H9 (cell line): Measurements from ENCODE around the gene KIF11. TPM values are rescaled to one million over a fixed set of nuclear protein-coding genes. Genes with fewer than 3 reads are reported as not detected.
A peak's percentile ranks its signal among the peaks of the same experiment; 100 is the strongest.

Experiments
- DNase-seq: peaks from one replicate; pipeline ENCODE4 v3.0.0-alpha.2; 2017
- H2AFZ ChIP-seq: one replicate; pipeline ENCODE4 v1.6.1; 2013; ENCODE audit warnings: mild to moderate bottlenecking, low read length, control low read depth, moderate library complexity
- H2AK5ac ChIP-seq: 2 replicates; pipeline ENCODE4 v1.6.1; 2013; ENCODE audit warnings: low read length, control low read depth, mixed read lengths; ENCODE audit not compliant: insufficient read length
- H2BK120ac ChIP-seq: one replicate; pipeline ENCODE4 v1.6.1; 2013; ENCODE audit warnings: low read depth, mild to moderate bottlenecking, low read length, control low read depth, inconsistent platforms; ENCODE audit not compliant: poor library complexity, severe bottlenecking
- H2BK12ac ChIP-seq: 2 replicates; pipeline ENCODE4 v1.6.1; 2013; ENCODE audit warnings: low read length, control low read depth, mixed read lengths, low read depth; ENCODE audit not compliant: insufficient read length
- H2BK15ac ChIP-seq: 2 replicates; pipeline ENCODE4 v1.6.1; 2013; ENCODE audit warnings: low read depth, low read length, control low read depth
- H2BK20ac ChIP-seq: one replicate; pipeline ENCODE4 v1.6.1; 2013; ENCODE audit warnings: low read depth, mild to moderate bottlenecking, low read length, control low read depth, inconsistent platforms; ENCODE audit not compliant: poor library complexity, severe bottlenecking
- H2BK5ac ChIP-seq: 2 replicates; pipeline ENCODE4 v1.6.1; 2013; ENCODE audit warnings: low read length, control low read depth, mixed read lengths; ENCODE audit not compliant: insufficient read length
- H3K14ac ChIP-seq: 2 replicates; pipeline ENCODE4 v1.6.1; 2013; ENCODE audit warnings: low read length, control low read depth; ENCODE audit not compliant: insufficient read depth
- H3K18ac ChIP-seq: 2 replicates; pipeline ENCODE4 v1.6.1; 2013; ENCODE audit warnings: low read depth, mild to moderate bottlenecking, mixed read lengths, low read length, control low read depth; ENCODE audit not compliant: insufficient read length
- H3K23ac ChIP-seq: 2 replicates; pipeline ENCODE4 v1.6.1; 2013; ENCODE audit warnings: low read length, control low read depth, mixed read lengths, low read depth; ENCODE audit not compliant: insufficient read length
- H3K23me2 ChIP-seq: 2 replicates; pipeline ENCODE4 v1.6.1; 2013; ENCODE audit warnings: low read depth, mild to moderate bottlenecking, mixed read lengths, low read length, control low read depth; ENCODE audit not compliant: insufficient read length, poor library complexity, severe bottlenecking
- H3K27ac ChIP-seq: 2 replicates; pipeline ENCODE4 v1.5.1; 2013; ENCODE audit warnings: low read length, control low read depth, mixed read lengths, low read depth; ENCODE audit not compliant: insufficient read length
- H3K27me3 ChIP-seq: 2 replicates; pipeline ENCODE4 v1.6.1; 2013; ENCODE audit warnings: low read length, control low read depth, inconsistent platforms; ENCODE audit not compliant: insufficient read depth
- H3K4ac ChIP-seq: 2 replicates; pipeline ENCODE4 v1.6.1; 2013; ENCODE audit warnings: low read depth, mild to moderate bottlenecking, control low read depth, inconsistent platforms, low read length, moderate library complexity
- H3K4me1 ChIP-seq: 2 replicates; pipeline ENCODE4 v1.6.1; 2013; ENCODE audit warnings: low read length, control low read depth, inconsistent platforms; ENCODE audit not compliant: insufficient read depth
- H3K4me2 ChIP-seq: 2 replicates; pipeline ENCODE4 v1.6.1; 2013; ENCODE audit warnings: low read length, control low read depth, mixed read lengths; ENCODE audit not compliant: insufficient read length, insufficient read depth
- H3K56ac ChIP-seq: 2 replicates; pipeline ENCODE4 v1.6.1; 2013; ENCODE audit warnings: low read depth, mild to moderate bottlenecking, mixed read lengths, low read length, control low read depth; ENCODE audit not compliant: insufficient read length
- H3K79me1 ChIP-seq: 2 replicates; pipeline ENCODE4 v1.6.1; 2013; ENCODE audit warnings: low read depth, mild to moderate bottlenecking, moderate library complexity, low read length, control low read depth, inconsistent platforms; ENCODE audit not compliant: insufficient read depth, poor library complexity, severe bottlenecking
- H3K79me2 ChIP-seq: 2 replicates; pipeline ENCODE4 v1.6.1; 2013; ENCODE audit warnings: low read length, control low read depth, inconsistent platforms; ENCODE audit not compliant: insufficient read depth
- H3K9ac ChIP-seq: 2 replicates; pipeline ENCODE4 v1.6.1; 2013; ENCODE audit warnings: low read length, control low read depth, mixed read lengths; ENCODE audit not compliant: insufficient read length; ENCODE audit errors: extremely low read depth
- H3K9me3 ChIP-seq: one replicate; pipeline ENCODE4 v1.6.1; 2013; ENCODE audit warnings: low read depth, low read length, inconsistent platforms; ENCODE audit not compliant: control insufficient read depth
- H3T11ph ChIP-seq: one replicate; pipeline ENCODE4 v1.6.1; 2013; ENCODE audit warnings: mild to moderate bottlenecking, low read length, control low read depth, inconsistent platforms
- H4K20me1 ChIP-seq: one replicate; pipeline ENCODE4 v1.6.1; 2013; ENCODE audit not compliant: control insufficient read depth, insufficient read length, insufficient read depth
- H4K5ac ChIP-seq: 2 replicates; pipeline ENCODE4 v1.6.1; 2013; ENCODE audit warnings: low read depth, mild to moderate bottlenecking, mixed read lengths, low read length, control low read depth; ENCODE audit not compliant: insufficient read length
- H4K8ac ChIP-seq: replicated peaks from 2 replicates; pipeline ENCODE4 v1.6.1; 2013; ENCODE audit warnings: low read length, control low read depth, mixed read lengths, low read depth; ENCODE audit not compliant: insufficient read length
- H4K91ac ChIP-seq: 2 replicates; pipeline ENCODE4 v1.6.1; 2013; ENCODE audit warnings: low read depth, mild to moderate bottlenecking, moderate library complexity, mixed read lengths, low read length, control low read depth; ENCODE audit not compliant: insufficient read length
- H3K27ac Mint-ChIP-seq, 3 experiments: 2 replicates in 2 of 3; 3 replicates in 1 of 3; pipeline ENCODE4 v1.8.0; 2020 to 2021; ENCODE audit warnings: mixed read lengths in 3 of 3, mild to moderate bottlenecking in 1 of 3, moderate library complexity in 1 of 3
- H3K27me3 Mint-ChIP-seq: 2 replicates; pipeline ENCODE4 v1.8.0; 2021; ENCODE audit warnings: low read depth, mild to moderate bottlenecking, moderate library complexity, mixed read lengths
- H3K36me3 Mint-ChIP-seq, 3 experiments: 2 replicates in 2 of 3; 3 replicates in 1 of 3; pipeline ENCODE4 v1.8.0; 2020 to 2021; ENCODE audit warnings: low read depth in 3 of 3, mixed read lengths in 3 of 3; ENCODE audit not compliant: insufficient read depth in 1 of 3
- H3K4me1 Mint-ChIP-seq, 2 experiments: 2 replicates each; pipeline ENCODE4 v1.8.0; 2020; ENCODE audit warnings: mixed read lengths in 2 of 2
- H3K4me3 Mint-ChIP-seq, 2 experiments: 2 replicates in 1 of 2; 3 replicates in 1 of 2; pipeline ENCODE4 v1.8.0; 2020 to 2021; ENCODE audit warnings: mild to moderate bottlenecking in 2 of 2, mixed read lengths in 2 of 2, moderate library complexity in 1 of 2
- H3K9me3 Mint-ChIP-seq, 2 experiments: 2 replicates in 1 of 2; 3 replicates in 1 of 2; pipeline ENCODE4 v1.8.0; 2020; ENCODE audit warnings: mild to moderate bottlenecking in 2 of 2, mixed read lengths in 2 of 2, moderate library complexity in 1 of 2
- CTCF ChIP-seq: fragments of 200-600 bp; sonication (generic); conservative IDR thresholded peaks from 3 replicates; pipeline ENCODE4 v1.8.0; 2021; ENCODE audit warnings: antibody characterized with exemption, mild to moderate bottlenecking
- WGBS: extraction: QIAGEN DNeasy Blood & Tissue Kit; methylation state at CpG from one replicate; pipeline ENCODE4 v1.1.7; 2013; ENCODE audit warnings: missing lambda C conversion rate, low lambda C conversion rate, mixed read lengths; ENCODE audit not compliant: insufficient read length; ENCODE audit errors: extremely low coverage; 5-methylcytosine and 5-hydroxymethylcytosine counted together
- total RNA-seq: library from RNA; stranded (reverse); gene quantifications from 2 replicates; pipeline ENCODE4 v1.2.1, GENCODE V29; 2021

Gene KIF11
- total RNA-seq, 1 experiment from 2014 or later, result 54.4 TPM

DNA sequence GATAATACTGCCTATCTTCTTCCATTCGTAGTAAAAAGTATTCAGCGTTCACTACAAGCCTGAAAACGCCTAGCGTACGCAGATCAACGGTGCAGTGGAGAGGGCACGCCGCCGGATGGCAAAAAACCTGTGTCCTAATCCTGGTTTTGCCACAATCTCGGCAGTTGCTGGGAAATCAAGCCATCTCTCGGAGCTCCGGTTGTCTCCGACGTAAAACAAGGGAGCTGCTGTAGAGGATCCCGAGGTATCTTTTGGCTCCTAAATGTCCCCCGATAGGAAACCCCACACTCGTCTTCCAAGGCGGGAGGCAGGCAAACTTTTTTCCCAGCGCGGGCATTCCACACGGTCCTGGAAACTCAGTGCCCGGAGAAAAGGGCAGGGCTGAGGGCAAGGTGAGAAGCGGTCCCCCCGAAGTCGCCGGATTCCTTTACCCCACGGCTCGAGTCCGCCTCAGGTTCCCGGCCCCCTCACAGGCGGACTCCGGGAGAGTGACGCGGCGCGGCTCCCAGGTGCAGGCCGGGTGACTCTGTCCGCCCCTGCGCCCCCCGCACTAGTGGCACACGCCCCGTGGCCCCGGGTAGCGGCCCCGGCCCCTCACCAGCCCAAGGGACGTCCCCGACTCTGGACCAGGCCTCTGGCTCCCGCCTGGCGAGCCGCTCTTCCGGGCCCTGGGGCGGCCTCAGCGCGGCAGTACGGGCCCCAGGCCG lies 19.7 kb upstream of the KIF11 start:
- peaks cover 24 to 32% of the 10 kb centered on the region in 2 experiments for H3K4me1 Mint-ChIP-seq
- Histone ChIP-seq H4K8ac (no peak overlapping the region), H3K27ac (no peak overlapping the region), H2BK120ac (no peak overlapping the region), H3K23ac (no peak overlapping the region), H3K9me3 (no peaks in the 10 kb centered on the region), H3K27me3 (no peaks in the 10 kb centered on the region), H2BK12ac (no peak overlapping the region), H2AFZ (no peak overlapping the region), H3K14ac (no peak overlapping the region; the same call in 1 of the 2 replicates), H3K79me1 (no peaks in the 10 kb centered on the region), H2BK20ac (no peak overlapping the region), H4K91ac (no peak overlapping the region), H2BK15ac (no peak overlapping the region), H4K5ac (no peak overlapping the region), H3K79me2 (peaks cover 6% of the 10 kb centered on the region; the same call in 1 of the 2 replicates), H2AK5ac (no peak overlapping the region), H3K4me2 (peak overlapping the region; percentile 93), H4K20me1 (no peaks in the 10 kb centered on the region), H3K4me1 (0 out of 2 replicates have a peak, but pooled peaks cover 2% of the 10 kb centered on the region), H3K9ac (peak overlapping the region; percentile 72), H3K23me2 (peaks cover 11% of the 10 kb centered on the region), H3K18ac (no peak overlapping the region), H3T11ph (no peak overlapping the region), H3K56ac (no peak overlapping the region), H2BK5ac (no peak overlapping the region), H3K4ac (no peak overlapping the region)
- no peak overlapping the region for H3K27ac Mint-ChIP-seq
- H3K27me3 Mint-ChIP-seq, result no peaks in the 10 kb centered on the region; the same call in 1 of the 2 replicates
- peak; percentile 34 for DNase-seq
- H3K36me3 Mint-ChIP-seq, result peaks cover 0 to 8% (median 7%) of the 10 kb centered on the region in 3 experiments; a peak in 4 of 7 replicates
- peak overlapping the region; percentile 81 to 84 for H3K4me3 Mint-ChIP-seq
- WGBS, result no CpG with 5 or more reads among the region's 56 CpGs
- no peaks in the 10 kb centered on the region for H3K9me3 Mint-ChIP-seq
- no peak for TF ChIP-seq CTCF
